Measurements from ENCODE around the gene JMJD7. TPM values are rescaled to one million over a fixed set of nuclear protein-coding genes. Genes with fewer than 3 reads are reported as not detected.

JMJD7 gene
- total and polyA plus RNA-seq, 10 donors = 3.2 to 20.1 (median 10.7) TPM

- 80 to 96% (median 90%) methylated on average over 3 to 4 of the region's 4 CpGs for WGBS, 5 donors
- Histone ChIP-seq H3K27ac (no peak overlapping the region), H3K36me3 (peaks cover 0 to 91% (median 65%) of the 10 kb centered on the region in 6 donors), H3K4me3 (no peak overlapping the region), H3K4me1 (peaks cover 0 to under 1% (median 0%) of the 10 kb centered on the region in 6 donors), H3K9me3 (no peaks in the 10 kb centered on the region), H3K27me3 (replicated peaks in 1 of 7) (no peaks in the 10 kb centered on the region)
- TF ChIP-seq POLR2AphosphoS5 (IDR thresholded peaks at IDR 0.05) (no peak), CTCF (IDR thresholded peaks at IDR 0.05 in 8 of 11, conservative IDR thresholded peaks at IDR 0.05 in 3 of 11) (no peak), POLR2A (IDR thresholded peaks at IDR 0.05) (no peak)
- intact Hi-C loops (cut with DNase I; ENCODE audit: low total_unique reads) = no loop called here
- DNase-seq = no peak
Observed at GRCh38 chr15:41821831-41822230, 6.1 kb upstream of the JMJD7 start.

GRCh38 chr15:41822471-41822870 lies 5.4 kb upstream of the JMJD7 start:
- WGBS, 5 donors = 94 to 96% (median 96%) methylated on average over 6 of the region's 6 CpGs
- Histone ChIP-seq H3K9me3 (no peaks in the 10 kb centered on the region), H3K4me1 (peaks cover 0 to 7% (median 5%) of the 10 kb centered on the region in 6 donors), H3K4me3 (no peak overlapping the region), H3K27ac (no peak overlapping the region), H3K36me3 (peaks cover 0 to 85% (median 59%) of the 10 kb centered on the region in 6 donors), H3K27me3 (replicated peaks in 1 of 7) (no peaks in the 10 kb centered on the region)
- no peak for DNase-seq
- intact Hi-C loops (cut with DNase I; ENCODE audit: low total_unique reads) = no loop called here
- TF ChIP-seq POLR2AphosphoS5 (IDR thresholded peaks at IDR 0.05) (no peak), POLR2A (IDR thresholded peaks at IDR 0.05) (no peak), CTCF (IDR thresholded peaks at IDR 0.05 in 8 of 11, conservative IDR thresholded peaks at IDR 0.05 in 3 of 11) (no peak)

GRCh38 chr15:41822957-41823356 lies 4.9 kb upstream of the JMJD7 start:
- DNase-seq = no peak
- Histone ChIP-seq H3K27ac (no peak overlapping the region), H3K4me3 (no peak overlapping the region), H3K27me3 (replicated peaks in 1 of 7) (no peaks in the 10 kb centered on the region), H3K4me1 (peaks cover 0 to 9% (median 7%) of the 10 kb centered on the region in 6 donors), H3K36me3 (peaks cover 0 to 80% (median 54%) of the 10 kb centered on the region in 6 donors), H3K9me3 (no peaks in the 10 kb centered on the region)
- TF ChIP-seq POLR2A (IDR thresholded peaks at IDR 0.05) (no peak), POLR2AphosphoS5 (IDR thresholded peaks at IDR 0.05) (no peak), CTCF (IDR thresholded peaks at IDR 0.05 in 8 of 11, conservative IDR thresholded peaks at IDR 0.05 in 3 of 11) (no peak)
- intact Hi-C loops (cut with DNase I; ENCODE audit: low total_unique reads) = no loop called here
- WGBS, 5 donors = 94 to 98% (median 97%) methylated on average over 6 of the region's 6 CpGs

- Histone ChIP-seq H3K4me3 (no peak overlapping the region), H3K4me1 (peaks cover under 1 to 13% (median 9%) of the 10 kb centered on the region in 6 donors), H3K36me3 (peaks cover 0 to 74% (median 49%) of the 10 kb centered on the region in 6 donors), H3K27me3 (replicated peaks in 1 of 7) (no peaks in the 10 kb centered on the region), H3K27ac (no peak overlapping the region), H3K9me3 (no peaks in the 10 kb centered on the region)
- 88 to 94% (median 91%) methylated on average over 6 to 11 of the region's 11 CpGs for WGBS, 5 donors
- TF ChIP-seq POLR2AphosphoS5 (IDR thresholded peaks at IDR 0.05) = no peak
- TF ChIP-seq POLR2A (IDR thresholded peaks at IDR 0.05) = no peak
- no peak for TF ChIP-seq CTCF (IDR thresholded peaks at IDR 0.05 in 8 of 11, conservative IDR thresholded peaks at IDR 0.05 in 3 of 11)
- no peak for DNase-seq
- intact Hi-C loops (cut with DNase I; ENCODE audit: low total_unique reads) = no loop called here
Observed at GRCh38 chr15:41823502-41823901, 4.4 kb upstream of the JMJD7 start.
